Nucleus accumbens (tissue), 56 donors: ENCODE measurements around the gene BOD1L1.
"Not testable (repeated sequence)": the region's sequence is repeated elsewhere in the genome, so short reads cannot be mapped to it uniquely, and the experiment has no call there.

Experiments
- DNase-seq, 56 donors: peaks; one replicate each; lab custom pipeline; 2025; lab: John Stamatoyannopoulos, UW

The BOD1L1 gene

GRCh38 chr4:13560111-13560510 is 67.4 kb downstream of the BOD1L1 start:
- not testable (repeated sequence) for DNase-seq

- DNase-seq: no peak
Measured at GRCh38 chr4:13559413-13559812, 68.1 kb downstream of the BOD1L1 start.

GRCh38 chr4:13558881-13559280 is 68.6 kb downstream of the BOD1L1 start:
- DNase-seq: no peak

GRCh38 chr4:13555325-13555724 is 72.2 kb downstream of the BOD1L1 start:
- DNase-seq: no peak

DNA sequence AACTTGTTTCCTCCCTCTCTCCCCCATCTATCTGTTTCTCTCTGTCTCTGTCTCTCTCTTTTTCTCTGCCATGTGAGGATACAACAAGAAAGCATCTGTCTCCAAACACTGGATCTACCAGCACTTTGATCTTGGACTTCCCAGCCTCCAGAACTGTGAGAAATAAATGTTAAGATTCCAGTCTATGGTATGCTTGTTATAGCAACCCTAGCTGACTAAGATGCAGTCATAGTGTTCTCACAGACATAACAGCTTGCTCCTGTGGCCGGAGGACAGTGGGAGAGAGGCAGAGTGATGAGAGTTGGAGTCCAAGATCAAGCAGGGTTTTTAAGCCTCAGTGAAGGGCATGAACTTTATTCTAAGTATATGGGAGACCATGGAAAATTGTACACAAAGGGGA is 74.4 kb downstream of the BOD1L1 start:
- no peak for DNase-seq

DNA sequence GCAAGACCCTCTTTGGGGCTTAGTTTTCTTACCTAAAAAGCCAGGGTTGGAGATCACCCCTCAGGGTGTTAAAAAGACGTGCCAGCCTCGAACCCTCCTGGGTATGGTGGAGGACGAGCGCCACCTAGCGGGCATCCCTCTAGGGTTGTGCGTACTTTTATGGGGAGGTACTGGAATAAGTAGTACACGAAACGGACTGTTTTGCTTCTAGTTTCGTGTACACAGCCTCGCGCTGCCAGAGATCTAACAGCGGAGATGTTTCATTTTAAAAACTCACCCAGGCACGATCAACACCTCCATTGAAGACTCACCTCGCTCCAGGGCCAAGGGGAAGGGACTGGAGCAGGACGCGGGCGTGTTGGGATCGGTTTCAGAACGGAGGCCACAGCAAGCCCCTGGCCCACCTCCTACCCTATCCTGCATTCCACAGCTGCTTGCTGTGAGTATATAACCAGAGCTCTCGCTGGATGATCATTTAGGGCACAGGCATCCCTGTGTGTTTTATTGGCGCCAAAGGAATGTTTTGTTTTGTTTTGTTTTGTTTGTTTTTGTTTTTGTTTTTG is 78.5 kb downstream of the BOD1L1 start:
- peak in 50 of 56 donors; percentile 2 to 85 (median 40) for DNase-seq

- no peak for DNase-seq
Measured at GRCh38 chr4:13548059-13548983, 79.2 kb downstream of the BOD1L1 start.

- DNase-seq: no peak
Measured at GRCh38 chr4:13547485-13548041, 80.0 kb downstream of the BOD1L1 start.

GRCh38 chr4:13546941-13547484 is 80.5 kb downstream of the BOD1L1 start:
- DNase-seq: no peak

DNA sequence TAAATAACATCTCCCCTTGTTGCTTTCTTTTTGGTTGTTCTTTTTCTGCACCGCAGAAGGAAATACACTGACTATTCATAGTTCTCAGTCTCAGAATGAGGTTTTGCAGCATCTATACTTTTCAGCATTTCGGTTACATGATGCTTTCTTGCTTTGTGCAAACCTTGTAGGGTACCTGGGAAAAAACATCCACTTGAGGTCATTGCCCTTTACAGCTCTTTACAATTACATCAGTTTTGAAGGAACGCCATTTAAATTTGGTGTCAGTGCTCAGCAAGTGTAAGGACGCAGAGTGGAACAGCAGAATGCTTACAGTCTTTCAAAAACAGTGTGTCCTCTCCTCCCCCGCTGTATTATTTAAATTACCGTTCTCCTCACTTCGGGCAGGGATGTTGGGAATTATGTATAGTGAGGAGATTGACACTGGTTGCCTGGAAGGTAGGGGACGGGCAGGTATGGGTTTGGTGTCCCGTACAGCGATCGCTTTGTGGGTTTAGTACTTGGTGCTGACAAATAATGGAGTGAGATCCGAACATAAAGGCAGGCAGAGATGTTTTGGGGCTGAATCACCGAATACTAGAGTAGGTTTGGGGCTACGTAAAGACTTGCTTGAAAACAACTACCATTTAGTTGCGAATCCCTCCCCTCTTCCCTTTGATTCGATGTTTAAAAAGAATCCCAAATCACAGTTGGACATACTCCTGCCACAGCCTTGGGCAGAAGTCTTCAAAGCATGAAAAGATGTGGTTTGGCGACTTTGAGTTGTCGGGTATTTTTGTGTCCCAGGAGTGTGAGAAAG is 81.2 kb downstream of the BOD1L1 start:
- no peak for DNase-seq

- no peak for DNase-seq
Measured at GRCh38 chr4:13545394-13545808, 82.1 kb downstream of the BOD1L1 start.

GRCh38 chr4:13544606-13545393 is 82.7 kb downstream of the BOD1L1 start:
- DNase-seq: peak in 22 of 56 donors; percentile 2 to 49 (median 16)

GRCh38 chr4:13543839-13544605 is 83.5 kb downstream of the BOD1L1 start, which contains the start of gene NKX3-2:
Gene NKX3-2 (minus strand): TSS chr4:13544508. CDS start chr4:13544414, 94 bp downstream.
- no peak for DNase-seq

DNA sequence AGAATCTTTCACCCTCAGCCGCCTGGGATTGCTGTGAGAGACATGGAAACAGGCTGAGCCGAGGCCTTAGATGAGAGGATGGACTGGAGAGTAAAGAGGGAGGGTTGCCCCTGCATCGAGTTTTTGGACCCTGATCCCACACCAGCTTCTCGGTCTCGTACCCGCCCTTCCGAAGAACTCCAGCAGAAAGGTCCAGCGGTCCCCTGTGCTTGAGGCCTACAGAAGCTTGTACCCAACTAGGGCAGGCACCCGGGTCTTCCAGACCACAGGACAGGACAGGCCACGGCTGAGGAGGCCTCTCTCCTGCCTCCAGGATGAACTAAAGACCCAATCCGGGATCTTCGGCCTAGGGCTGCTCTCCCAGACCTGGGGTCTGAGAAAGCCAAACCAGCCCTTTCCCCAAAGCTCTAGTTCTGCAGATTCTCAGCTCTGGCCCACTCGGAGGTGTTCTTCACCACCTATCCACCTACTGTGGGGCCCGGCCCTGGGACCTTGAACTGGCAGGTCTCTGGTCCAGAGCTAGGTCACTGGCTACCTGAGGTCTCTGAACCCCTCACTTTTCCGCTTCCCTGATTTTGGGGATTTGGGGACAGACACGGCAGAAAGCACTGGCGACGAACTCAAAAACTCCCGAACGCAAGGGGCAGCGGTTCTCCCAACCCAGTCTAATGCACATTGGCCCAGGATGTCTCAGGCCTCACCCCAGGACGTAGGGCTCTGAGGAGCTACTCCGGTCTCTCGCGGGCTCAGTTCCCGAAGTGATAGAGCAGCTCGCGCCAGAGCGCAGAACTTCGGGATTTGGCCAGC is 84.3 kb downstream of the BOD1L1 start:
- DNase-seq: no peak

- DNase-seq: no peak
Measured at GRCh38 chr4:13542577-13543031, 84.9 kb downstream of the BOD1L1 start.

- DNase-seq: peak in 4 of 56 donors; percentile 7 to 30 (median 11)
Measured at GRCh38 chr4:13541720-13542576, 85.6 kb downstream of the BOD1L1 start.

- no peak for DNase-seq
Measured at GRCh38 chr4:13541176-13541604, 86.3 kb downstream of the BOD1L1 start.
